Calu3 (cell line): ENCODE results near the gene RFWD3. TPM values are rescaled to one million over a fixed set of nuclear protein-coding genes. Genes with fewer than 3 reads are reported as not detected.

ENCODE experiments used
- BruUV-seq: library from RNA; stranded (reverse); fragments of 400-500 nt; replicated peaks from 2 replicates; lab custom pipeline; 2021; lab: Mats Ljungman, UMichigan
- CTCF ChIA-PET: fragments of 300-600 bp; sonication (Branson Sonifier 250); formaldehyde crosslinking; loops from one replicate; lab custom pipeline; 2022; ENCODE audit warnings: antibody characterized with exemption; lab: Charles Lee
- DNase-seq: peaks from one replicate; pipeline ENCODE4 v3.0.0; 2022
- H3K27ac Mint-ChIP-seq: one replicate; pipeline ENCODE4 v1.8.0; 2022; ENCODE audit warnings: mixed read lengths; ENCODE audit not compliant: unreplicated experiment
- H3K27me3 Mint-ChIP-seq: one replicate; pipeline ENCODE4 v1.8.0; 2022; ENCODE audit warnings: mixed read lengths; ENCODE audit not compliant: unreplicated experiment
- H3K36me3 Mint-ChIP-seq: one replicate; pipeline ENCODE4 v1.8.0; 2022; ENCODE audit warnings: mild to moderate bottlenecking, moderate library complexity, mixed read lengths; ENCODE audit not compliant: insufficient read depth, unreplicated experiment
- H3K4me1 Mint-ChIP-seq: one replicate; pipeline ENCODE4 v1.8.0; 2022; ENCODE audit warnings: mild to moderate bottlenecking, low read depth, mixed read lengths; ENCODE audit not compliant: unreplicated experiment
- H3K4me3 Mint-ChIP-seq: one replicate; pipeline ENCODE4 v1.8.0; 2022; ENCODE audit warnings: mild to moderate bottlenecking, low read depth, moderate library complexity, mixed read lengths; ENCODE audit not compliant: unreplicated experiment
- H3K9me3 Mint-ChIP-seq: one replicate; pipeline ENCODE4 v1.8.0; 2022; ENCODE audit warnings: low read depth, mixed read lengths; ENCODE audit not compliant: unreplicated experiment
- CTCF ChIP-seq: fragments of 200-600 bp; IDR thresholded peaks from one replicate; pipeline ENCODE4 v1.8.0; 2022; ENCODE audit warnings: antibody characterized with exemption; ENCODE audit not compliant: unreplicated experiment
- intact Hi-C: fragments of 100-400 bp; cut with micrococcal nuclease; formaldehyde crosslinking; loops from one replicate; pipeline ENCODE4 v1.10.0; 2022; ENCODE audit not compliant: unreplicated experiment
- total RNA-seq: library from RNA; stranded (reverse); gene quantifications from 2 replicates; pipeline ENCODE4 v1.2.3, GENCODE V29; 2022

The RFWD3 gene
- total RNA-seq, 1 experiment from 2014 or later = 109 TPM

GRCh38 chr16:74578838-74579237, 87.8 kb downstream of the RFWD3 start:
- Mint-ChIP-seq H3K27ac (peak overlapping the region; percentile 50), H3K9me3 (no peaks in the 10 kb centered on the region), H3K27me3 (no peaks in the 10 kb centered on the region), H3K4me3 (peak overlapping the region; percentile 21), H3K36me3 (no peaks in the 10 kb centered on the region), H3K4me1 (peaks cover 46% of the 10 kb centered on the region)
- intact Hi-C loops = loop anchor here (2.0 kb wide), 1 partner anchor 64 kb away; no protein-coding TSS in a partner anchor
- TF ChIP-seq CTCF = no peak
- CTCF ChIA-PET = interaction anchor here (0.6 to 1.7 kb wide), 3 partner anchors 8 to 70 kb away, joined by 4 to 5 read pairs (median 4); no protein-coding TSS in a partner anchor
- no TSS peak for BruUV-seq
- no peak for DNase-seq

GRCh38 chr16:74578433-74578832, 88.2 kb downstream of the RFWD3 start:
- no peaks in the 10 kb centered on the region for H3K36me3 Mint-ChIP-seq
- no TSS peak for BruUV-seq
- H3K9me3 Mint-ChIP-seq = no peaks in the 10 kb centered on the region
- DNase-seq = no peak
- TF ChIP-seq CTCF = no peak
- peak overlapping the region; percentile 50 for H3K27ac Mint-ChIP-seq
- peaks cover 46% of the 10 kb centered on the region for H3K4me1 Mint-ChIP-seq
- H3K27me3 Mint-ChIP-seq = no peaks in the 10 kb centered on the region
- CTCF ChIA-PET = interaction anchor here (0.6 to 1.7 kb wide), 3 partner anchors 9 to 70 kb away, joined by 4 to 5 read pairs (median 4); no protein-coding TSS in a partner anchor
- intact Hi-C loops = loop anchor here (2.0 kb wide), 1 partner anchor 64 kb away; no protein-coding TSS in a partner anchor
- peak overlapping the region; percentile 21 for H3K4me3 Mint-ChIP-seq

GRCh38 chr16:74577882-74578366, 88.8 kb downstream of the RFWD3 start:
- H3K9me3 Mint-ChIP-seq = no peaks in the 10 kb centered on the region
- peaks cover 44% of the 10 kb centered on the region for H3K4me1 Mint-ChIP-seq
- no TSS peak for BruUV-seq
- CTCF ChIA-PET = interaction anchor here (1.6 to 1.7 kb wide), 2 partner anchors 9 to 21 kb away, joined by 4 to 5 read pairs; no protein-coding TSS in a partner anchor
- no peak for DNase-seq
- no peaks in the 10 kb centered on the region for H3K27me3 Mint-ChIP-seq
- no peak overlapping the region for H3K4me3 Mint-ChIP-seq
- peak overlapping the region; percentile 50 for H3K27ac Mint-ChIP-seq
- intact Hi-C loops = loop anchor here (2.0 kb wide), 1 partner anchor 65 kb away; no protein-coding TSS in a partner anchor
- no peaks in the 10 kb centered on the region for H3K36me3 Mint-ChIP-seq
- no peak for TF ChIP-seq CTCF

GRCh38 chr16:74575807-74576643, 90.7 kb downstream of the RFWD3 start:
- intact Hi-C loops = no loop called here
- H3K36me3 Mint-ChIP-seq = peaks cover 8% of the 10 kb centered on the region
- no peak overlapping the region for H3K27ac Mint-ChIP-seq
- CTCF ChIA-PET = no interaction called here
- DNase-seq = no peak
- no peaks in the 10 kb centered on the region for H3K27me3 Mint-ChIP-seq
- no peaks in the 10 kb centered on the region for H3K9me3 Mint-ChIP-seq
- no peak overlapping the region for H3K4me3 Mint-ChIP-seq
- peaks cover 59% of the 10 kb centered on the region for H3K4me1 Mint-ChIP-seq
- TF ChIP-seq CTCF = no peak
- no TSS peak for BruUV-seq
